IMR-90 (cell line): ENCODE results near the gene MIA2. TPM values are rescaled to one million over a fixed set of nuclear protein-coding genes. Genes with fewer than 3 reads are reported as not detected.
"Not testable (repeated sequence)": the region's sequence is repeated elsewhere in the genome, so short reads cannot be mapped to it uniquely, and the experiment has no call there.

Experiments used
- ATAC-seq: fragments of 200-7000 bp; cut with Tn5 transposase; 2 replicates; pipeline ENCODE4 v1.9.1; 2020; ENCODE audit warnings: low read depth, mild to moderate bottlenecking, moderate library complexity
- BruUV-seq: library from RNA; stranded (reverse); fragments of 400-500 nt; replicated peaks from 2 replicates; lab custom pipeline; 2021; lab: Mats Ljungman, UMichigan
- CTCF ChIA-PET: fragments of 300-600 bp; formaldehyde crosslinking; extraction: SDS; loops from one replicate; lab custom pipeline; 2021; ENCODE audit warnings: antibody characterized with exemption; lab: Yijun Ruan, JAX
- POLR2A ChIA-PET: fragments of 300-600 bp; sonication (Branson Sonifier 250); formaldehyde crosslinking; loops from one replicate; lab custom pipeline; 2022; ENCODE audit warnings: antibody characterized with exemption; ENCODE audit not compliant: unreplicated experiment; lab: Charles Lee
- DNase-seq: peaks from one replicate; pipeline ENCODE4 v3.0.0; 2013
- H2AFZ ChIP-seq: replicated peaks from 2 replicates; pipeline ENCODE3; 2013; ENCODE audit warnings: low read length, mild to moderate bottlenecking; ENCODE audit not compliant: poor library complexity
- H2AK5ac ChIP-seq: 2 replicates; pipeline ENCODE4 v1.6.1; 2013; ENCODE audit warnings: low read depth, low read length, inconsistent platforms
- H2AK9ac ChIP-seq: replicated peaks from 2 replicates; pipeline ENCODE3; 2013; ENCODE audit warnings: mild to moderate bottlenecking, low read depth, low read length, moderate library complexity; ENCODE audit not compliant: poor library complexity
- H2BK120ac ChIP-seq: 2 replicates; pipeline ENCODE4 v1.6.1; 2013; ENCODE audit warnings: low read depth, low read length, inconsistent platforms
- H2BK15ac ChIP-seq: 3 replicates; pipeline ENCODE4 v1.6.1; 2013; ENCODE audit warnings: low read depth, low read length, inconsistent platforms
- H2BK20ac ChIP-seq: 2 replicates; pipeline ENCODE4 v1.6.1; 2013; ENCODE audit warnings: low read depth, mild to moderate bottlenecking, inconsistent platforms, low read length, moderate library complexity
- H2BK5ac ChIP-seq: 2 replicates; pipeline ENCODE4 v1.6.1; 2013; ENCODE audit warnings: mild to moderate bottlenecking, low read depth, low read length, inconsistent platforms; ENCODE audit not compliant: poor library complexity, severe bottlenecking
- H3K14ac ChIP-seq: replicated peaks from 2 replicates; pipeline ENCODE4 v1.6.1; 2013; ENCODE audit warnings: low read depth, low read length, inconsistent platforms
- H3K18ac ChIP-seq: 2 replicates; pipeline ENCODE4 v1.6.1; 2013; ENCODE audit warnings: low read depth, low read length, control low read depth
- H3K23ac ChIP-seq: 2 replicates; pipeline ENCODE4 v1.6.1; 2013; ENCODE audit warnings: low read depth, low read length, inconsistent platforms
- H3K27ac ChIP-seq: 2 replicates; pipeline ENCODE4 v1.5.1; 2013; ENCODE audit warnings: mild to moderate bottlenecking, control low read depth, low read length; ENCODE audit not compliant: insufficient read depth
- H3K27me3 ChIP-seq: 2 replicates; pipeline ENCODE4 v1.6.1; 2013; ENCODE audit warnings: low read length; ENCODE audit not compliant: control insufficient read depth, insufficient read depth
- H3K36me3 ChIP-seq: 2 replicates; pipeline ENCODE4 v1.6.1; 2013; ENCODE audit warnings: low read length, mixed read lengths; ENCODE audit not compliant: control insufficient read depth, insufficient read depth
- H3K4ac ChIP-seq: 2 replicates; pipeline ENCODE4 v1.6.1; 2013; ENCODE audit warnings: low read depth, low read length, inconsistent platforms
- H3K4me1 ChIP-seq: 2 replicates; pipeline ENCODE4 v1.6.1; 2013; ENCODE audit warnings: low read length, mixed read lengths; ENCODE audit not compliant: control insufficient read depth, insufficient read depth
- H3K4me2 ChIP-seq: 2 replicates; pipeline ENCODE4 v1.6.1; 2013; ENCODE audit warnings: low read depth, mild to moderate bottlenecking, control low read depth, low read length, moderate library complexity
- H3K4me3 ChIP-seq: 2 replicates; pipeline ENCODE4 v1.5.1; 2013; ENCODE audit warnings: low read depth, mild to moderate bottlenecking, control low read depth, low read length, moderate library complexity; ENCODE audit not compliant: insufficient read depth
- H3K56ac ChIP-seq: 2 replicates; pipeline ENCODE4 v1.6.1; 2013; ENCODE audit warnings: low read length, inconsistent platforms; ENCODE audit not compliant: insufficient read depth; ENCODE audit errors: extremely low read depth
- H3K79me1 ChIP-seq, 2 experiments: 2 replicates each; pipeline ENCODE4 v1.6.1; 2013; ENCODE audit warnings: low read length in 2 of 2, inconsistent platforms in 1 of 2, low read depth in 1 of 2
- H3K9ac ChIP-seq: 2 replicates; pipeline ENCODE4 v1.6.1; 2013; ENCODE audit warnings: low read depth, low read length, control low read depth
- H3K9me1 ChIP-seq: 2 replicates; pipeline ENCODE4 v1.6.1; 2013; ENCODE audit warnings: low read length, inconsistent platforms; ENCODE audit not compliant: insufficient read depth
- H3K9me3 ChIP-seq: 2 replicates; pipeline ENCODE4 v1.6.1; 2013; ENCODE audit warnings: low read length; ENCODE audit not compliant: control insufficient read depth, insufficient read depth
- H4K20me1 ChIP-seq: 2 replicates; pipeline ENCODE4 v1.6.1; 2013; ENCODE audit warnings: low read length, inconsistent platforms; ENCODE audit not compliant: insufficient read depth
- H4K5ac ChIP-seq: 2 replicates; pipeline ENCODE4 v1.6.1; 2013; ENCODE audit warnings: mild to moderate bottlenecking, low read depth, low read length, control low read depth
- H4K8ac ChIP-seq, 2 experiments: 2 replicates each; pipeline ENCODE4 v1.6.1; 2013; ENCODE audit warnings: low read depth in 2 of 2, low read length in 2 of 2, control low read depth in 1 of 2, inconsistent platforms in 1 of 2
- H4K91ac ChIP-seq: 2 replicates; pipeline ENCODE4 v1.6.1; 2013; ENCODE audit warnings: low read depth, low read length, inconsistent platforms; ENCODE audit not compliant: insufficient read depth
- WGBS, 2 experiments: methylation state at CpG; one replicate each; pipeline versions ENCODE4 v1.1.5 to v1.1.7; 2013; ENCODE audit warnings: missing lambda C conversion rate in 2 of 2; ENCODE audit not compliant: insufficient read length in 1 of 2; ENCODE audit errors: extremely low coverage in 2 of 2; 5-methylcytosine and 5-hydroxymethylcytosine counted together
- dilution Hi-C: fragments of 300-500 bp; cut with HindIII; formaldehyde crosslinking; loops from one replicate; pipeline ENCODE4 v1.14.3; 2018; ENCODE audit warnings: low sequenced_read_pairs; ENCODE audit not compliant: unreplicated experiment
- in situ Hi-C: fragments of 300-500 bp; cut with MboI; formaldehyde crosslinking; loops from 3 replicates; pipeline ENCODE4 v1.14.3; 2019; ENCODE audit warnings: low sequenced_read_pairs, inconsistent platforms, mixed read lengths
- intact Hi-C: fragments of 100-400 bp; cut with micrococcal nuclease; formaldehyde crosslinking; loops from 2 replicates; pipeline ENCODE4 v1.10.0; 2022
- polyA plus RNA-seq, 3 experiments: library from polyadenylated mRNA; depleted of rRNA; stranded (reverse); fragments of >200 nt; gene quantifications; 2 replicates each; pipeline ENCODE4 v1.2.3, GENCODE V29; 2012; ENCODE audit warnings: low replicate concordance in 1 of 3
- total RNA-seq: library from RNA; depleted of rRNA; stranded (reverse); fragments of >200 nt; gene quantifications from 2 replicates; pipeline ENCODE4 v1.2.3, GENCODE V29; 2012

The MIA2 gene
- total and polyA plus RNA-seq, 2 of the 4 experiments (the other 2 are of a cell fraction): 3.9 to 6.8 TPM

DNA sequence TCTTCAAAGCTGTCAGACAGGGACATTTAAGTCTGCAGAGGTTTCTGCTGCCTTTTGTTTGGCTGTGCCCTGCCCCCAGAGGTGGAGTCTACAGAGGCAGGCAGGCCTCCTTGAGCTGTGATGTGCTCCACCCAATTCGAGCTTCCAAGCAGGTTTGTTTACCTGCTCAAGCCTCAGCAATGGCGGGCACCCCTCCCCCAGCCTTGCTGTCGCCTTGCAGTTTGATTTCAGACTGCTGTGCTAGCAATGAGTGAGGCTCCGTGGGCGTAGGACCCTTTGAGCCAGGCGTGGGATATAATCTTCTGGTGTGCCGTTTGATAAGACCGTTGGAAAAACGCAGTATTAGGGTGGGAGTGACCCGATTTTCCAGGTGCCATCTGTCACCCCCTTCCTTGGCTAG lies 125.4 kb downstream of the MIA2 start:
- H3K27ac ChIP-seq, DNase-seq, H3K79me1 ChIP-seq, H2BK15ac ChIP-seq, H3K4me1 ChIP-seq, ATAC-seq, H3K14ac ChIP-seq, H3K36me3 ChIP-seq, H2BK20ac ChIP-seq, H3K27me3 ChIP-seq, H3K9me3 ChIP-seq, H3K56ac ChIP-seq, H3K9ac ChIP-seq, dilution Hi-C loops, H3K4ac ChIP-seq, H2BK5ac ChIP-seq, H2AK5ac ChIP-seq, CTCF ChIA-PET, intact Hi-C loops, H2AFZ ChIP-seq, in situ Hi-C loops, H4K20me1 ChIP-seq, H2BK120ac ChIP-seq, H4K91ac ChIP-seq, H3K18ac ChIP-seq, H4K5ac ChIP-seq, H3K4me3 ChIP-seq, H3K9me1 ChIP-seq, H3K23ac ChIP-seq, H4K8ac ChIP-seq, BruUV-seq, POLR2A ChIA-PET, H3K4me2 ChIP-seq, H2AK9ac ChIP-seq: not testable (repeated sequence)
- no CpG with 5 or more reads among the region's 10 CpGs for WGBS, 2 experiments
